Spleen (tissue), 11 donors: Measurements from ENCODE around the gene NFYA. TPM values are rescaled to one million over a fixed set of nuclear protein-coding genes. Genes with fewer than 3 reads are reported as not detected.

Experiments used
- DNase-seq: peaks from one replicate; pipeline ENCODE4 v3.0.0-alpha.2; 2020
- H3K27ac ChIP-seq, 8 donors: fragments of 200-600 bp; sonication (generic) in 7 of 8; 1 replicate in 4 of 8; 2 replicates in 4 of 8; pipeline versions ENCODE4 v1.5.0 to v1.8.0; 2016 to 2021; ENCODE audit warnings: inconsistent platforms in 4 of 8, mild to moderate bottlenecking in 4 of 8, moderate library complexity in 1 of 8
- H3K27me3 ChIP-seq, 7 donors: fragments of 200-600 bp; sonication (generic) in 6 of 7; replicated peaks in 1 of 7; 1 replicate in 4 of 7; 2 replicates in 3 of 7; pipeline versions ENCODE4 v1.5.0 to v1.8.0; 2016 to 2021; ENCODE audit warnings: inconsistent platforms in 3 of 7, mild to moderate bottlenecking in 1 of 7
- H3K36me3 ChIP-seq, 6 donors: fragments of 200-600 bp; sonication (generic) in 5 of 6; 1 replicate in 4 of 6; 2 replicates in 2 of 6; pipeline versions ENCODE4 v1.5.0 to v1.8.0; 2016 to 2021; ENCODE audit warnings: inconsistent platforms in 2 of 6
- H3K4me1 ChIP-seq, 6 donors: fragments of 200-600 bp; sonication (generic) in 5 of 6; 1 replicate in 3 of 6; 2 replicates in 3 of 6; pipeline versions ENCODE4 v1.5.0 to v1.8.0; 2016 to 2021; ENCODE audit warnings: inconsistent platforms in 3 of 6
- H3K4me3 ChIP-seq, 8 donors: fragments of 200-600 bp; sonication (generic) in 7 of 8; 1 replicate in 4 of 8; 2 replicates in 4 of 8; pipeline versions ENCODE4 v1.5.0 to v1.8.0; 2016 to 2021; ENCODE audit warnings: inconsistent platforms in 4 of 8, mild to moderate bottlenecking in 4 of 8, moderate library complexity in 2 of 8
- H3K9me3 ChIP-seq, 8 donors: fragments of 200-600 bp; sonication (generic) in 7 of 8; 1 replicate in 4 of 8; 2 replicates in 4 of 8; pipeline versions ENCODE4 v1.5.0 to v1.8.0; 2016 to 2021; ENCODE audit warnings: inconsistent platforms in 4 of 8
- CTCF ChIP-seq, 11 experiments: fragments of 200-600 bp in 7 of 11; fragments of 450-650 bp in 4 of 11; sonication (generic) in 4 of 11; IDR thresholded peaks in 8 of 11; conservative IDR thresholded peaks in 3 of 11; 1 replicate in 7 of 11; 2 replicates in 4 of 11; pipeline versions ENCODE4 v1.4.0 to v1.8.0; 2016 to 2021; ENCODE audit warnings: antibody characterized with exemption in 11 of 11, inconsistent platforms in 4 of 11, mild to moderate bottlenecking in 1 of 11
- POLR2A ChIP-seq, 3 donors: fragments of 450-650 bp; IDR thresholded peaks; one replicate each; pipeline ENCODE4 v1.5.1; 2017; ENCODE audit warnings: antibody characterized with exemption in 3 of 3, mild to moderate bottlenecking in 1 of 3
- POLR2AphosphoS5 ChIP-seq, 3 donors: sonication (generic); formaldehyde crosslinking; IDR thresholded peaks; one replicate each; pipeline ENCODE4 v1.5.1; 2017; ENCODE audit warnings: antibody characterized with exemption in 3 of 3
- WGBS, 5 donors: extraction: QIAGEN DNeasy Blood & Tissue Kit in 3 of 5; methylation state at CpG; one replicate each; pipeline versions ENCODE4 v1.1.5 to v1.1.7; 2013 to 2018; 5-methylcytosine and 5-hydroxymethylcytosine counted together
- intact Hi-C: fragments of 100-400 bp; cut with DNase I; formaldehyde crosslinking; loops from one replicate; pipeline ENCODE4 v1.15.0; 2023; ENCODE audit warnings: low total_unique reads
- polyA plus RNA-seq, 3 donors: library from polyadenylated mRNA; stranded (reverse); fragments of 200-250 nt; gene quantifications; one replicate each; pipeline ENCODE4 v1.2.1, GENCODE V29; 2013
- total RNA-seq, 7 donors: library from RNA; depleted of rRNA in 3 of 7; stranded (reverse); fragments of >200 nt in 3 of 7; fragmentation: NEBNext Ultra II Directional in 4 of 7; extraction: Animal tissue kit (Norgen Biotek cat#: 25700) in 4 of 7; gene quantifications; one replicate each; pipeline versions ENCODE4 v1.1.0 to v1.2.1, GENCODE V29; 2016 to 2021
- donor health status: healthy with polysubstance abuse.
- donor health status: DM: no; HTN: no; CAD: no; lungs with moderate emphysema.
- donor health status: DM: no; HTN: no; CAD: no.
- donor health status: Bipolar disorder and iron deficiency.
- donor health status: healthy.
- donor health status: DM: no; HTN: no; CAD: no.
- donor health status: DM: yes; HTN: yes; CAD: no.

The NFYA gene
- total and polyA plus RNA-seq, 10 donors, result 6.4 to 34.8 (median 25.5) TPM

GRCh38 chr6:41122373-41122772 lies 49.6 kb downstream of the NFYA start:
- H3K27me3 ChIP-seq, result no peaks in the 10 kb centered on the region
- WGBS, 5 donors, result 83 to 100% (median 93%) methylated on average over 1 of the region's 1 CpG
- no peak overlapping the region for H3K27ac ChIP-seq
- DNase-seq, result no peak
- H3K4me1 ChIP-seq, result no peaks in the 10 kb centered on the region
- intact Hi-C loops, result no loop called here
- H3K36me3 ChIP-seq, result peaks cover 0 to 62% (median 5%) of the 10 kb centered on the region in 6 donors
- H3K4me3 ChIP-seq, result no peak overlapping the region
- no peak for TF ChIP-seq CTCF (IDR thresholded peaks at IDR 0.05 in 8 of 11, conservative IDR thresholded peaks at IDR 0.05 in 3 of 11)
- TF ChIP-seq POLR2AphosphoS5 (IDR thresholded peaks at IDR 0.05), result no peak
- no peak for TF ChIP-seq POLR2A (IDR thresholded peaks at IDR 0.05)
- H3K9me3 ChIP-seq, result no peaks in the 10 kb centered on the region

- 91 to 100% (median 93%) methylated on average over 1 of the region's 1 CpG for WGBS, 5 donors
- TF ChIP-seq POLR2A (IDR thresholded peaks at IDR 0.05) (no peak), POLR2AphosphoS5 (IDR thresholded peaks at IDR 0.05) (no peak), CTCF (IDR thresholded peaks at IDR 0.05 in 8 of 11, conservative IDR thresholded peaks at IDR 0.05 in 3 of 11) (no peak)
- Histone ChIP-seq H3K27me3 (no peaks in the 10 kb centered on the region), H3K4me1 (no peaks in the 10 kb centered on the region), H3K9me3 (no peaks in the 10 kb centered on the region), H3K36me3 (peaks cover 0 to 62% (median 5%) of the 10 kb centered on the region in 6 donors), H3K27ac (no peak overlapping the region), H3K4me3 (no peak overlapping the region)
- no peak for DNase-seq
- intact Hi-C loops, result no loop called here
Measured at GRCh38 chr6:41122918-41123317, 50.1 kb downstream of the NFYA start.

- no peak for DNase-seq
- Histone ChIP-seq H3K9me3 (no peaks in the 10 kb centered on the region), H3K4me3 (no peak overlapping the region), H3K27me3 (no peaks in the 10 kb centered on the region), H3K36me3 (peaks cover 0 to 45% (median 5%) of the 10 kb centered on the region in 6 donors), H3K4me1 (no peaks in the 10 kb centered on the region), H3K27ac (no peak overlapping the region)
- no peak for TF ChIP-seq POLR2A (IDR thresholded peaks at IDR 0.05)
- TF ChIP-seq CTCF (IDR thresholded peaks at IDR 0.05 in 8 of 11, conservative IDR thresholded peaks at IDR 0.05 in 3 of 11), result no peak
- TF ChIP-seq POLR2AphosphoS5 (IDR thresholded peaks at IDR 0.05), result no peak
- intact Hi-C loops, result no loop called here
- 95 to 100% (median 96%) methylated on average over 3 of the region's 3 CpGs for WGBS, 5 donors
Measured at GRCh38 chr6:41125282-41125681, 52.5 kb downstream of the NFYA start.

- Histone ChIP-seq H3K9me3 (no peaks in the 10 kb centered on the region), H3K4me1 (no peaks in the 10 kb centered on the region), H3K36me3 (peaks cover 0 to 49% (median 11%) of the 10 kb centered on the region in 6 donors), H3K27ac (no peak overlapping the region), H3K4me3 (no peak overlapping the region), H3K27me3 (no peaks in the 10 kb centered on the region)
- intact Hi-C loops, result no loop called here
- no peak for DNase-seq
- 33 to 50% (median 38%) methylated on average over 2 of the region's 2 CpGs for WGBS, 5 donors
- TF ChIP-seq POLR2AphosphoS5 (IDR thresholded peaks at IDR 0.05), result no peak
- TF ChIP-seq POLR2A (IDR thresholded peaks at IDR 0.05), result no peak
Measured at GRCh38 chr6:41132254-41132653, 59.5 kb downstream of the NFYA start.
